Left colon (tissue), 2 donors: ENCODE results near the gene RHOBTB3. TPM values are rescaled to one million over a fixed set of nuclear protein-coding genes. Genes with fewer than 3 reads are reported as not detected.
A peak's percentile ranks its signal among the peaks of the same experiment; 100 is the strongest.
"Not testable (repeated sequence)": the region's sequence is repeated elsewhere in the genome, so short reads cannot be mapped to it uniquely, and the experiment has no call there.

Experiments
- ATAC-seq: fragments of 200-7000 bp; cut with Tn5 transposase; one replicate; pipeline ENCODE4 v1.9.1; 2020; ENCODE audit warnings: mild to moderate bottlenecking, moderate library complexity
- DNase-seq, 2 donors: peaks; one replicate each; pipeline ENCODE4 v3.0.0-alpha.2; 2020
- intact Hi-C, 2 donors: fragments of 100-400 bp; cut with DNase I in 1 of 2; cut with micrococcal nuclease in 1 of 2; formaldehyde crosslinking; loops; one replicate each; pipeline versions ENCODE4 v1.11.2 to v1.14.0; 2022; cut with DNase I, micrococcal nuclease
- total RNA-seq, 2 donors: library from RNA; stranded (reverse); fragmentation: NEBNext Ultra II Directional; extraction: Animal tissue kit (Norgen Biotek cat#: 25700); gene quantifications; one replicate each; pipeline ENCODE4 v1.2.1, GENCODE V29; 2021
- donor health status: DM: no; HTN: no; CAD: no.
- donor health status: DM: yes; HTN: yes; CAD: no.

Gene RHOBTB3
- total RNA-seq, 2 donors from 2014 or later: 49.8 to 54.0 TPM

- intact Hi-C loops: no loop called here
- DNase-seq (peak; percentile 82 to 86), ATAC-seq (peak; percentile 80)
Measured at GRCh38 chr5:95808013-95808685, 77.0 kb downstream of the RHOBTB3 start.

- ATAC-seq (peak; percentile 56), DNase-seq (peak; percentile 74 to 86)
- intact Hi-C loops: no loop called here
Measured at GRCh38 chr5:95808686-95809413, 77.7 kb downstream of the RHOBTB3 start.

DNA sequence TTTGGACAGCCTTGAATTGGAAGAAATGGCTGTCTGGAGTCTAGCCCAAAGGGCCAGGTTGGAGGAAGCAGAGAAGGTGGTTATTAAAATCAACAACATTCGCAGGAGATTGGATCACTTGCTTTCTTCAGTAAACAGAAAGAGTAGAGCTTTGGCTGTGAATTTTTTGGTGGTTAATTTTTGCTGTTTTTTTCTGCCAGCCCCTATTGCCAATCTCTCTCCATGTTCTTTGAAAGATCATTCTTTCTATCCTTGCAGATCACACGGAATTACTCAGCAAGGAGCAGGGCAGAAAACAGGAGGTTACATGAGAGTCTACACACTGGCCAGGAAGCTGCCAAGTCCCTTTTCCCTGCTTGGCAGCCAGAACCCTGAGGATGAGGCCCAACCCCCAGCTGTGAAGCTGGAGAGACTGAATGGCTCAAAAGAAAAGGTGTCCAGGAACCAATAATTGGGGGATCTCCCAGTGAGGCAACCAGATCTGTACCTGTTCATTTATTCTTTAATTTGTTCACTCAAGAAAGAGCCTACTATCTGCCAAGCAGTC, 78.4 kb downstream of the RHOBTB3 start:
- intact Hi-C loops: no loop called here
- peak; percentile 49 for ATAC-seq
- DNase-seq: peak; percentile 56 to 57

DNA sequence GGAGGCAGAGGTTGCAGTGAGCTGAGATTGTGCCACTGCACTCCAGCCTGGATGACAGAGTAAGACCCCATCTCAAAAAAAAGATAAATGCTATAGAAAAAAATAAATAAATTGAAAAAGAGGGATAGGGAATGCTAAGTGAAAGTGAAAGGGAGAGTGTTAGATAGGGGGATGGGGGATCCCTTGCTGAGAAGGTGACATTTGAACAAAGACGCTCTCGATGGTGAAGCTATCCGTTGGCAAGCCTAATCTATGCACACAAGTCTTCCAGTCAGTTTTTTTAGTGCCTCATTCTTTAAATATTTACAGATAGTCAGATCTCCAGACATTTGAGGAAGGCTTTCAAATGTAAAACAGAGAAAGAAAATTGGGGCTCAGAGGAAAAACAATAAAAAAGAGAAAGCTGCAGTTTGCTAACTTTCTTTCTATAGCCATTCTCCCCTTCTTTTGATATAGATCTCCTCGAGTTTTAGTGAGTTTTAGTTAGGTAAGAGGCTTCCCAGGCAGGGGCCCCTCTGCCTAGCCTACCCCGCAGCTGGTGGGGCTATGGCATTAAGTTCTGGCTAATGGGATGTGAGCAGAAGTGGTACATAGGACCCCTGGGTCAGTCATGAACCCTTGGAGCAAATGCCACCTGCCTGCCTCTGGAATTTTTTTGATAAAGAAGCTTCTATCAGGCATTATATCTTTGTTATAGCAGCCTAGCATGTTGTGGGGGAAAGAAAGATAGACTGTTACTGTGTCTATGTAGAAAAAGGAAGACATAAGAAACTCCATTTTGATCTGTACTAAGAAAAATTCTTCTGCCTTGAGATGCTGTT, 79.4 kb downstream of the RHOBTB3 start:
- DNase-seq (no peak), ATAC-seq (peak; percentile 45)
- intact Hi-C loops: no loop called here

GRCh38 chr5:95811126-95811423, 79.9 kb downstream of the RHOBTB3 start:
- DNase-seq, ATAC-seq, intact Hi-C loops: not testable (repeated sequence)

- ATAC-seq, DNase-seq, intact Hi-C loops: not testable (repeated sequence)
Measured at GRCh38 chr5:95811461-95812073, 80.4 kb downstream of the RHOBTB3 start.

GRCh38 chr5:95812074-95812471, 80.9 kb downstream of the RHOBTB3 start:
- DNase-seq (no peak), ATAC-seq (no peak)
- intact Hi-C loops: no loop called here

- peak; percentile 43 for ATAC-seq
- intact Hi-C loops, DNase-seq: not testable (repeated sequence)
Measured at GRCh38 chr5:95813035-95813434, 81.9 kb downstream of the RHOBTB3 start.

GRCh38 chr5:95815155-95815729, 84.1 kb downstream of the RHOBTB3 start:
- ATAC-seq (no peak), DNase-seq (no peak)
- intact Hi-C loops: no loop called here

GRCh38 chr5:95816341-95816740, 85.2 kb downstream of the RHOBTB3 start:
- intact Hi-C loops: no loop called here
- ATAC-seq: no peak

DNA sequence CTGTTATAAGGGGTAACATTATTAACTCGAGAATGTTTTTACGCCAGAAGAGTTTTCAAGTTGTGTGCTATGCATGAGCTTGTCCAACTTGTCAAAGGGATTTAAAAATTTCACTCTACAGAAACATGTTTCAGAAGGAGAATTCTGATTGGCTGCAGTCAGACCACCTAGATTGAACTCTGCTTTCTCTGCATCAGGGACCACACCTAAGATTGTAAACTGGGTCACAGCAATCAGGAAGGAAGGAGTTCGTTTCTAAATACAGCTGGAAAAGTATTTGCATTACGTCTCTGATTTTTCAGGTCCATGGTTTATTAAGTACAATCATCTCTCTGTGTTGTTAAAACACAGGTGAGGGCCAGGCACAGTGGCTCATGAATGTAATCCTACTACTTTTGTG, 85.6 kb downstream of the RHOBTB3 start:
- DNase-seq: no peak
- peak; percentile 78 for ATAC-seq
- intact Hi-C loops: no loop called here

More at GRCh38 chr5:95816341-95816740, 85.2 kb downstream of the RHOBTB3 start:
- no peak for DNase-seq

- ATAC-seq: peak; percentile 55
- DNase-seq: peak; percentile 53 to 76
- intact Hi-C loops: no loop called here
Measured at GRCh38 chr5:95817430-95817829, 86.3 kb downstream of the RHOBTB3 start.

GRCh38 chr5:95818181-95819147, 87.3 kb downstream of the RHOBTB3 start:
- ATAC-seq (no peak), DNase-seq (no peak)
- intact Hi-C loops: no loop called here

DNA sequence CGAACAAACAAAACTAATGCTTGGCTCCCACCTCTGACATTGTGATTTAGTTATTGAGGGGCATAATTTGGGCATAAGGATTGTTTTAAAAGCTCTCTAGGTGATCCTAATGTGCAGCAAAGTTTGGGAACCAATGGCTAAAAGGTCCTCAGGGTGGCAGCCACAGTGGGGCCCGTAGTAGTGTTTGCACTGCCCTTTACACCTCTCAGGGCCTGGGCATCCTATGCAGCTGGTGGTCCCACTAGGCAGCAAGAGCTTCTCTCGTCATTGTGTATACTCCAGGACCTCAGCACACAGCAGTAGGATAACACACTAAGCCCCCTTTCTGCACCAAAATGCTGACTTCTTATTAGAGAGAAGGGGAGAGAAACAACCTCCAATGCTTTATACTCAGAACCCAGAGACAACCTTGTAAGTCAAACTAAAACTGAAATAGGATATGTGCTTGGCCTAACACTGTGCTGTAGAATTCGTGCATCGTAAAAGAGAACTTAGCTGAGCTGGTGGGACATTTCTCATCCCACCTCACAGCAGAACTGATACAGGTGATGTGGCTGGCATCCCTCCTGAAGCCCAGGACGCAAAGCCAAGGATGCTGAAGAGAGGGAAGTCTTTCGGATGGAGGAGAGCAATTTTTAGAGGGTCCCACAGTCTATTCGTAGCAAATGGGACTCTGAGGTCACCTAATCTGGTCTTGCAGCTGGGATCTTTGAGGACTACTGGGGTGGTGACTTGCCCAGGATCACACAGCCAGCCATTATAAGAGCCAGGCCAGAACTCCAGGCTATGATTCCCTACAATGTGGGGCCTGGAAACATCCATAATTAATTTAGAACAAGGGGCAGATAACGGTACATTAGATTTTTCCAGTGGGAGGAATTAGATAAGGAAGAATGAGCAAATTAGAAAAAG, 90.2 kb downstream of the RHOBTB3 start:
- ATAC-seq (no peak), DNase-seq (no peak)
- intact Hi-C loops: no loop called here

- intact Hi-C loops: no loop called here
- ATAC-seq (peak; percentile 59), DNase-seq (peak; percentile 73 to 80)
Measured at GRCh38 chr5:95822043-95822541, 91.0 kb downstream of the RHOBTB3 start.

GRCh38 chr5:95822542-95823181, 91.5 kb downstream of the RHOBTB3 start, which contains the start of gene GLRX:
TSS of gene GLRX (minus strand) at chr5:95822726. CDS start at chr5:95822662, 64 bp downstream.
- ATAC-seq: peak; percentile 65
- DNase-seq: peak; percentile 86 to 88
- intact Hi-C loops: no loop called here
